Stomach (tissue), 9 donors: ENCODE measurements around the gene TRMU. TPM values are rescaled to one million over a fixed set of nuclear protein-coding genes. Genes with fewer than 3 reads are reported as not detected.

ENCODE experiments used
- DNase-seq, 2 donors: peaks; one replicate each; pipeline versions ENCODE4 v3.0.0 to v3.0.0-alpha.2; 2013 to 2019
- H3K27ac ChIP-seq, 5 donors: fragments of 200-600 bp in 4 of 5; sonication (generic) in 4 of 5; one replicate each; pipeline ENCODE4 v1.5.1; 2013 to 2019; ENCODE audit warnings: mild to moderate bottlenecking in 1 of 5, moderate library complexity in 1 of 5
- H3K27me3 ChIP-seq, 3 donors: fragments of 200-600 bp; sonication (generic); one replicate each; pipeline ENCODE4 v1.5.1; 2017 to 2019; ENCODE audit warnings: mixed run types in 1 of 3
- H3K36me3 ChIP-seq, 4 donors: fragments of 200-600 bp; sonication (generic); 1 replicate in 3 of 4; 2 replicates in 1 of 4; pipeline ENCODE4 v1.5.1; 2016 to 2019
- H3K4me1 ChIP-seq, 4 donors: fragments of 200-600 bp; sonication (generic); one replicate each; pipeline ENCODE4 v1.5.1; 2016 to 2019
- H3K4me3 ChIP-seq, 4 donors: fragments of 200-600 bp; sonication (generic) in 3 of 4; one replicate each; pipeline ENCODE4 v1.5.1; 2016 to 2019; ENCODE audit warnings: mild to moderate bottlenecking in 1 of 4
- H3K9me3 ChIP-seq, 4 donors: fragments of 200-600 bp; sonication (generic); one replicate each; pipeline ENCODE4 v1.5.1; 2016 to 2019
- EP300 ChIP-seq: sonication (generic); formaldehyde crosslinking; IDR thresholded peaks from one replicate; pipeline ENCODE4 v1.6.1; 2017; ENCODE audit warnings: antibody characterized with exemption
- POLR2A ChIP-seq, 4 donors: fragments of 450-650 bp; IDR thresholded peaks; one replicate each; pipeline ENCODE4 v1.6.1; 2016; ENCODE audit warnings: antibody characterized with exemption in 4 of 4, control low read depth in 2 of 4, mild to moderate bottlenecking in 1 of 4, moderate library complexity in 1 of 4
- POLR2AphosphoS5 ChIP-seq, 3 donors: sonication (generic); formaldehyde crosslinking; IDR thresholded peaks; one replicate each; pipeline ENCODE4 v1.6.1; 2016; ENCODE audit warnings: antibody characterized with exemption in 3 of 3
- WGBS, 5 donors: extraction: QIAGEN DNeasy Blood & Tissue Kit in 3 of 5; methylation state at CpG; one replicate each; pipeline versions ENCODE4 v1.1.5 to v1.1.7; 2013 to 2018; 5-methylcytosine and 5-hydroxymethylcytosine counted together
- intact Hi-C: fragments of 100-400 bp; cut with DNase I; formaldehyde crosslinking; loops from one replicate; pipeline ENCODE4 v1.15.1; 2023; ENCODE audit warnings: low total_unique reads
- polyA plus RNA-seq, 3 donors: library from polyadenylated mRNA; stranded (reverse); fragments of 200-250 nt; gene quantifications; one replicate each; pipeline ENCODE4 v1.2.3, GENCODE V29; 2013
- total RNA-seq, 5 donors: library from RNA; depleted of rRNA; stranded (reverse); fragments of >200 nt; gene quantifications; one replicate each; pipeline versions ENCODE4 v1.1.0 to v1.2.3, GENCODE V29; 2014 to 2016
- TF ChIP-seq, protein P1 (sequence below), 7 experiments: fragments of 450-650 bp in 4 of 7; fragments of 200-600 bp in 3 of 7; sonication (generic) in 3 of 7; IDR thresholded peaks; one replicate each; pipeline ENCODE4 v1.5.1; 2016 to 2019; ENCODE audit warnings: antibody characterized with exemption in 7 of 7, control low read depth in 2 of 7, mild to moderate bottlenecking in 1 of 7
- donor health status: healthy with polysubstance abuse.
- donor health status: Bipolar disorder and iron deficiency.
- donor health status: healthy.

The TRMU gene
- total and polyA plus RNA-seq, 8 donors: 23.8 to 114 (median 57.4) TPM

GRCh38 chr22:46406349-46406748 lies 70.8 kb downstream of the TRMU start:
- peaks cover 0 to 21% (median 3%) of the 10 kb centered on the region in 4 donors for H3K36me3 ChIP-seq
- no peaks in the 10 kb centered on the region for H3K4me1 ChIP-seq
- no peak for TF ChIP-seq POLR2AphosphoS5 (IDR thresholded peaks at IDR 0.05)
- TF ChIP-seq POLR2A (IDR thresholded peaks at IDR 0.05): no peak
- no peak for TF ChIP-seq EP300
- TF ChIP-seq, protein P1, sequence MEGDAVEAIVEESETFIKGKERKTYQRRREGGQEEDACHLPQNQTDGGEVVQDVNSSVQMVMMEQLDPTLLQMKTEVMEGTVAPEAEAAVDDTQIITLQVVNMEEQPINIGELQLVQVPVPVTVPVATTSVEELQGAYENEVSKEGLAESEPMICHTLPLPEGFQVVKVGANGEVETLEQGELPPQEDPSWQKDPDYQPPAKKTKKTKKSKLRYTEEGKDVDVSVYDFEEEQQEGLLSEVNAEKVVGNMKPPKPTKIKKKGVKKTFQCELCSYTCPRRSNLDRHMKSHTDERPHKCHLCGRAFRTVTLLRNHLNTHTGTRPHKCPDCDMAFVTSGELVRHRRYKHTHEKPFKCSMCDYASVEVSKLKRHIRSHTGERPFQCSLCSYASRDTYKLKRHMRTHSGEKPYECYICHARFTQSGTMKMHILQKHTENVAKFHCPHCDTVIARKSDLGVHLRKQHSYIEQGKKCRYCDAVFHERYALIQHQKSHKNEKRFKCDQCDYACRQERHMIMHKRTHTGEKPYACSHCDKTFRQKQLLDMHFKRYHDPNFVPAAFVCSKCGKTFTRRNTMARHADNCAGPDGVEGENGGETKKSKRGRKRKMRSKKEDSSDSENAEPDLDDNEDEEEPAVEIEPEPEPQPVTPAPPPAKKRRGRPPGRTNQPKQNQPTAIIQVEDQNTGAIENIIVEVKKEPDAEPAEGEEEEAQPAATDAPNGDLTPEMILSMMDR (IDR thresholded peaks at IDR 0.05): no peak
- DNase-seq: no peak
- H3K9me3 ChIP-seq: no peaks in the 10 kb centered on the region
- H3K27me3 ChIP-seq: no peaks in the 10 kb centered on the region
- intact Hi-C loops: no loop called here
- WGBS, 5 donors: 87 to 93% (median 92%) methylated on average over 5 to 8 of the region's 8 CpGs
- H3K4me3 ChIP-seq: no peak overlapping the region
- H3K27ac ChIP-seq: no peak overlapping the region

GRCh38 chr22:46406791-46407190 lies 71.3 kb downstream of the TRMU start:
- 90 to 93% (median 90%) methylated on average over 14 to 15 of the region's 15 CpGs for WGBS, 5 donors
- DNase-seq: no peak
- Histone ChIP-seq H3K27ac (no peak overlapping the region), H3K27me3 (no peaks in the 10 kb centered on the region), H3K4me1 (no peaks in the 10 kb centered on the region), H3K36me3 (peaks cover 0 to 22% (median 3%) of the 10 kb centered on the region in 4 donors), H3K9me3 (no peaks in the 10 kb centered on the region), H3K4me3 (no peak overlapping the region)
- TF ChIP-seq POLR2AphosphoS5 (IDR thresholded peaks at IDR 0.05): no peak
- no peak for TF ChIP-seq EP300
- no peak for TF ChIP-seq POLR2A (IDR thresholded peaks at IDR 0.05)
- TF ChIP-seq, protein P1 (IDR thresholded peaks at IDR 0.05): no peak
- intact Hi-C loops: no loop called here

Other genes with a start within 250 kb of the TRMU start
- 10 to 100 TPM in 4 of 5 donors, 1 to 10 TPM in 1; 8.2 to 28.8 (median 19.4) TPM for gene PPARA, start 185.2 kb upstream of the TRMU start, total RNA-seq
- 1 to 10 TPM; 3.4 to 8.6 (median 5.3) TPM for gene PPARA, start 185.2 kb upstream of the TRMU start, polyA plus RNA-seq
- 10 to 100 TPM in 3 of 5 donors, 1 to 10 TPM in 1, not detected in 1; 7.2 to 24.6 (median 12.7) TPM for gene CDPF1, start 85.4 kb upstream of the TRMU start, total RNA-seq
- 10 to 100 TPM in 2 of 3 donors, 1 to 10 TPM in 1; 9.7 to 12.1 (median 11.6) TPM for gene CDPF1, start 85.4 kb upstream of the TRMU start, polyA plus RNA-seq
- gene PKDREJ, start 72.4 kb upstream of the TRMU start, total RNA-seq: under 1 TPM in 1 of 5 donors, not detected in 4; under 0.01 TPM
- under 1 TPM in 2 of 3 donors, not detected in 1; 0.06 to 0.10 TPM for gene PKDREJ, start 72.4 kb upstream of the TRMU start, polyA plus RNA-seq
- 100 to 1,000 TPM in 2 of 5 donors, 10 to 100 TPM in 3; 35.2 to 411 (median 88.8) TPM for gene TTC38, start 67.7 kb upstream of the TRMU start, total RNA-seq
- 10 to 100 TPM; 20.0 to 36.4 (median 22.7) TPM for gene TTC38, start 67.7 kb upstream of the TRMU start, polyA plus RNA-seq
- 10 to 100 TPM in 2 of 5 donors, 1 to 10 TPM in 3; 2.6 to 64.0 (median 8.1) TPM for gene GTSE1, start 38.8 kb upstream of the TRMU start, total RNA-seq
- gene GTSE1, start 38.8 kb upstream of the TRMU start, polyA plus RNA-seq: 1 to 10 TPM; 1.1 to 4.3 (median 2.7) TPM
- 10 to 100 TPM in 4 of 5 donors, under 1 TPM in 1; 0.29 to 78.2 (median 29.8) TPM for gene CELSR1, start 201.9 kb downstream of the TRMU start, total RNA-seq
- gene CELSR1, start 201.9 kb downstream of the TRMU start, polyA plus RNA-seq: 10 to 100 TPM in 1 of 3 donors, 1 to 10 TPM in 2; 1.8 to 15.7 (median 4.6) TPM